Fibroblast of lung (primary cell): ENCODE results near the gene TSPAN18. TPM values are rescaled to one million over a fixed set of nuclear protein-coding genes. Genes with fewer than 3 reads are reported as not detected.

Source experiments
- DNase-seq, 2 donors: peaks; one replicate each; pipeline versions ENCODE4 v3.0.0 to v3.0.0-alpha.2; 2010; ENCODE audit warnings: low read depth in 2 of 2
- H2AFZ ChIP-seq: 2 replicates; pipeline ENCODE4 v1.5.1; 2012; ENCODE audit warnings: low read length, control low read depth, inconsistent platforms
- H3K27ac ChIP-seq: 2 replicates; pipeline ENCODE4 v1.5.1; 2011; ENCODE audit warnings: low read length, control low read depth; ENCODE audit not compliant: insufficient read depth
- H3K27me3 ChIP-seq: 2 replicates; pipeline ENCODE4 v1.5.1; 2011; ENCODE audit warnings: mild to moderate bottlenecking, low read length; ENCODE audit not compliant: control insufficient read depth, insufficient read depth
- H3K36me3 ChIP-seq: 2 replicates; pipeline ENCODE4 v1.5.1; 2011; ENCODE audit warnings: low read length; ENCODE audit not compliant: control insufficient read depth, insufficient read depth
- H3K4me1 ChIP-seq: 2 replicates; pipeline ENCODE4 v1.5.1; 2011; ENCODE audit warnings: low read length; ENCODE audit not compliant: control insufficient read depth, insufficient read depth; ENCODE audit errors: extremely low read depth
- H3K4me2 ChIP-seq: 2 replicates; pipeline ENCODE4 v1.5.1; 2011; ENCODE audit warnings: low read length, control low read depth; ENCODE audit not compliant: insufficient read depth; ENCODE audit errors: extremely low read depth
- H3K4me3 ChIP-seq, 4 experiments: fragments of 200-600 bp in 1 of 4; sonication (generic) in 1 of 4; replicated peaks in 1 of 4; 2 replicates each; pipeline ENCODE4 v1.5.1; 2011 to 2016; ENCODE audit warnings: low read length in 4 of 4, low read depth in 3 of 4, mild to moderate bottlenecking in 3 of 4, control low read depth in 2 of 4, inconsistent platforms in 1 of 4, mixed read lengths in 1 of 4; ENCODE audit not compliant: insufficient read depth in 1 of 4; ENCODE audit errors: control extremely low read depth in 1 of 4
- H3K79me2 ChIP-seq: 2 replicates; pipeline ENCODE4 v1.5.1; 2012; ENCODE audit warnings: mild to moderate bottlenecking, low read length, inconsistent platforms; ENCODE audit not compliant: control insufficient read depth, insufficient read depth
- H3K9ac ChIP-seq: 2 replicates; pipeline ENCODE4 v1.5.1; 2011; ENCODE audit warnings: mild to moderate bottlenecking, low read length, control low read depth; ENCODE audit not compliant: insufficient read depth
- H3K9me3 ChIP-seq: 2 replicates; pipeline ENCODE4 v1.5.1; 2012; ENCODE audit warnings: low read depth, low read length; ENCODE audit not compliant: control insufficient read depth, insufficient read depth
- H4K20me1 ChIP-seq: 2 replicates; pipeline ENCODE4 v1.5.1; 2011; ENCODE audit warnings: low read length; ENCODE audit not compliant: control insufficient read depth, insufficient read depth; ENCODE audit errors: extremely low read depth
- CTCF ChIP-seq, 2 donors: IDR thresholded peaks in 1 of 2; conservative IDR thresholded peaks in 1 of 2; 1 replicate in 1 of 2; 2 replicates in 1 of 2; pipeline ENCODE4 v1.5.1; 2011 to 2012; ENCODE audit warnings: low read length in 2 of 2, control low read depth in 1 of 2, inconsistent platforms in 1 of 2, low read depth in 1 of 2, mild to moderate bottlenecking in 1 of 2
- EZH2 ChIP-seq: IDR thresholded peaks from 2 replicates; pipeline ENCODE4 v1.5.1; 2012; ENCODE audit warnings: low read length, control low read depth, mild to moderate bottlenecking; ENCODE audit errors: missing control alignments
- polyA plus RNA-seq, 2 donors: library from polyadenylated mRNA; depleted of rRNA in 1 of 2; stranded (reverse) in 1 of 2; unstranded in 1 of 2; fragments of >200 nt; gene quantifications; 2 replicates each; pipeline ENCODE4 v1.2.1, GENCODE V29; 2011 to 2012; ENCODE audit warnings: missing spikeins in 1 of 2
- total RNA-seq: library from RNA; depleted of rRNA; stranded (reverse); fragments of >200 nt; gene quantifications from 2 replicates; pipeline ENCODE4 v1.2.1, GENCODE V29; 2014

TSPAN18 gene
- total and polyA plus RNA-seq, 2 donors (not counting 1 experiment from before 2014, with no cell fraction given): 0.15 TPM; not detected in 1

- no peak overlapping the region for H2AFZ ChIP-seq
- H3K4me1 ChIP-seq: no peaks in the 10 kb centered on the region
- TF ChIP-seq EZH2 (no peak), CTCF (conservative IDR thresholded peaks at IDR 0.05 in 1 of 2, IDR thresholded peaks at IDR 0.05 in 1 of 2; ENCODE audit: low read depth in 1 of 2, low read length in 2 of 2) (no peak)
- no peak overlapping the region for H3K9ac ChIP-seq
- H3K36me3 ChIP-seq: no peaks in the 10 kb centered on the region
- DNase-seq: no peak
- no peak overlapping the region for H3K4me2 ChIP-seq
- no peaks in the 10 kb centered on the region for H4K20me1 ChIP-seq
- no peaks in the 10 kb centered on the region for H3K79me2 ChIP-seq
- no peak overlapping the region for H3K27ac ChIP-seq
- H3K4me3 ChIP-seq: no peak overlapping the region
- no peaks in the 10 kb centered on the region for H3K9me3 ChIP-seq
- no peaks in the 10 kb centered on the region for H3K27me3 ChIP-seq
Measured at GRCh38 chr11:44694443-44694842, 32.3 kb upstream of the TSPAN18 start.

GRCh38 chr11:44695169-44695833 lies 31.5 kb upstream of the TSPAN18 start:
- Histone ChIP-seq H3K27me3 (no peaks in the 10 kb centered on the region), H3K9me3 (no peaks in the 10 kb centered on the region), H3K79me2 (no peaks in the 10 kb centered on the region), H2AFZ (no peak overlapping the region), H3K27ac (no peak overlapping the region), H3K4me1 (no peaks in the 10 kb centered on the region), H3K4me2 (no peak overlapping the region), H3K36me3 (no peaks in the 10 kb centered on the region), H3K4me3 (no peak overlapping the region), H4K20me1 (no peaks in the 10 kb centered on the region), H3K9ac (no peak overlapping the region)
- TF ChIP-seq CTCF (conservative IDR thresholded peaks at IDR 0.05 in 1 of 2, IDR thresholded peaks at IDR 0.05 in 1 of 2; ENCODE audit: low read depth in 1 of 2, low read length in 2 of 2): no peak
- no peak for TF ChIP-seq EZH2
- DNase-seq: no peak

GRCh38 chr11:44698252-44698912 lies 28.4 kb upstream of the TSPAN18 start:
- no peak overlapping the region for H3K27ac ChIP-seq
- no peaks in the 10 kb centered on the region for H3K27me3 ChIP-seq
- no peaks in the 10 kb centered on the region for H3K4me1 ChIP-seq
- no peak overlapping the region for H3K4me2 ChIP-seq
- H3K4me3 ChIP-seq: no peak overlapping the region
- no peak overlapping the region for H2AFZ ChIP-seq
- H4K20me1 ChIP-seq: no peaks in the 10 kb centered on the region
- DNase-seq: no peak
- TF ChIP-seq EZH2: no peak
- H3K9me3 ChIP-seq: no peaks in the 10 kb centered on the region
- no peaks in the 10 kb centered on the region for H3K36me3 ChIP-seq
- H3K79me2 ChIP-seq: no peaks in the 10 kb centered on the region
- H3K9ac ChIP-seq: no peak overlapping the region
